Activated naive CD8-positive, alpha-beta T cell (primary cell): ENCODE results near the gene GID8.

ENCODE experiments used
- H3K27ac Mint-ChIP-seq: one replicate; pipeline ENCODE4 v1.8.0; 2021; ENCODE audit warnings: mixed read lengths
- H3K27me3 Mint-ChIP-seq: one replicate; pipeline ENCODE4 v1.8.0; 2021; ENCODE audit warnings: mixed read lengths
- H3K36me3 Mint-ChIP-seq: one replicate; pipeline ENCODE4 v1.8.0; 2021; ENCODE audit warnings: mixed read lengths
- H3K4me1 Mint-ChIP-seq: one replicate; pipeline ENCODE4 v1.8.0; 2021; ENCODE audit warnings: low read depth, mixed read lengths
- H3K4me3 Mint-ChIP-seq: one replicate; pipeline ENCODE4 v1.8.0; 2021; ENCODE audit warnings: mild to moderate bottlenecking, mixed read lengths
- H3K9me3 Mint-ChIP-seq: one replicate; pipeline ENCODE4 v1.8.0; 2021; ENCODE audit warnings: low read depth, mixed read lengths

GID8 gene

GRCh38 chr20:62995898-62996595 is 58.1 kb downstream of the GID8 start:
- no peak overlapping the region for H3K4me3 Mint-ChIP-seq
- H3K4me1 Mint-ChIP-seq: no peaks in the 10 kb centered on the region
- no peaks in the 10 kb centered on the region for H3K36me3 Mint-ChIP-seq
- H3K27me3 Mint-ChIP-seq: peaks cover 7% of the 10 kb centered on the region
- no peaks in the 10 kb centered on the region for H3K9me3 Mint-ChIP-seq
- no peak overlapping the region for H3K27ac Mint-ChIP-seq

- Mint-ChIP-seq H3K4me3 (no peak overlapping the region), H3K9me3 (no peaks in the 10 kb centered on the region), H3K27ac (no peak overlapping the region), H3K36me3 (no peaks in the 10 kb centered on the region), H3K4me1 (no peaks in the 10 kb centered on the region), H3K27me3 (peaks cover 11% of the 10 kb centered on the region)
Measured at GRCh38 chr20:62996596-62996982, 58.6 kb downstream of the GID8 start.

GRCh38 chr20:62997417-62998035 is 59.6 kb downstream of the GID8 start:
- H3K4me3 Mint-ChIP-seq: no peak overlapping the region
- peaks cover 13% of the 10 kb centered on the region for H3K27me3 Mint-ChIP-seq
- no peaks in the 10 kb centered on the region for H3K36me3 Mint-ChIP-seq
- no peaks in the 10 kb centered on the region for H3K9me3 Mint-ChIP-seq
- no peak overlapping the region for H3K27ac Mint-ChIP-seq
- no peaks in the 10 kb centered on the region for H3K4me1 Mint-ChIP-seq
